ENCODE data around the gene DLX6.

DNA sequence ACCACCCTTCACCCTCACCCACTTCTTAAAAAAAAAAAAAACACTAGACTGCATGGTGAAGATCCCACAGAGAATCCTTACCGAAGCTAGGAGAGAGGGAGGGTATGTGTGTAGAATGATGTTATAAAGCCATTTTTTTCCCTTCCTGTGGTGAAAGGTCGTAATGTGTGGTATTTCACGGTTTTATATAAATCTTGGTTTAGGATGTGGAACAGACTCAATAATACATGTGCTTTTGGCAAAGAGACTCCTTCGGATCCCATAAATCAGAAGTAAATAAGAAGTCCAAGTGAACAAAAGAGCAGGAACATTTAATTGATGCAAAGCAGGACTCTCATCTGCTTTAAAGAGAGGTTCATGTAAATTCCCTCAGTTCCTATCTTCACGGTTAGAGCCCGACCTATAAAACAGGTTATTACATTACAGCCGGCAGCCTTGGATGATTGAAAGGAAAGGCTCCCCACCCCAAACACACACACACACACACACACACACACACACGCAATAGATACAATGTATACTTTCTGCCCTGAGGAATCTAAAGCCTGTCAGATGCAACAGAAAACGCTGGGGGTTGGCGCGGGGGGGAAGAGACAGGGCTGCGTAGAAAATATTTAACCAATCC lies 10.5 kb downstream of the DLX6 start:
- TF ChIP-seq, protein P1, sequence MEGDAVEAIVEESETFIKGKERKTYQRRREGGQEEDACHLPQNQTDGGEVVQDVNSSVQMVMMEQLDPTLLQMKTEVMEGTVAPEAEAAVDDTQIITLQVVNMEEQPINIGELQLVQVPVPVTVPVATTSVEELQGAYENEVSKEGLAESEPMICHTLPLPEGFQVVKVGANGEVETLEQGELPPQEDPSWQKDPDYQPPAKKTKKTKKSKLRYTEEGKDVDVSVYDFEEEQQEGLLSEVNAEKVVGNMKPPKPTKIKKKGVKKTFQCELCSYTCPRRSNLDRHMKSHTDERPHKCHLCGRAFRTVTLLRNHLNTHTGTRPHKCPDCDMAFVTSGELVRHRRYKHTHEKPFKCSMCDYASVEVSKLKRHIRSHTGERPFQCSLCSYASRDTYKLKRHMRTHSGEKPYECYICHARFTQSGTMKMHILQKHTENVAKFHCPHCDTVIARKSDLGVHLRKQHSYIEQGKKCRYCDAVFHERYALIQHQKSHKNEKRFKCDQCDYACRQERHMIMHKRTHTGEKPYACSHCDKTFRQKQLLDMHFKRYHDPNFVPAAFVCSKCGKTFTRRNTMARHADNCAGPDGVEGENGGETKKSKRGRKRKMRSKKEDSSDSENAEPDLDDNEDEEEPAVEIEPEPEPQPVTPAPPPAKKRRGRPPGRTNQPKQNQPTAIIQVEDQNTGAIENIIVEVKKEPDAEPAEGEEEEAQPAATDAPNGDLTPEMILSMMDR (IDR thresholded peaks at IDR 0.05) = no peak
- no peak for TF ChIP-seq SIN3A (IDR thresholded peaks at IDR 0.05; ENCODE audit: borderline replicate concordance, insufficient read depth, low read depth, low read length)
